C4-2B (cell line): Measurements from ENCODE around the gene DOCK10.

Experiments used
- H3K27ac ChIP-seq: fragments of 450-650 bp; 2 replicates; pipeline ENCODE4 v1.5.1; 2017
- ZFX ChIP-seq: fragments of 450-650 bp; IDR thresholded peaks from 2 replicates; pipeline ENCODE4 v1.6.1; 2017
- TF ChIP-seq, protein P1 (sequence below): fragments of 450-650 bp; conservative IDR thresholded peaks from 2 replicates; pipeline ENCODE4 v1.5.1; 2017; ENCODE audit warnings: mild to moderate bottlenecking

DOCK10 gene

DNA sequence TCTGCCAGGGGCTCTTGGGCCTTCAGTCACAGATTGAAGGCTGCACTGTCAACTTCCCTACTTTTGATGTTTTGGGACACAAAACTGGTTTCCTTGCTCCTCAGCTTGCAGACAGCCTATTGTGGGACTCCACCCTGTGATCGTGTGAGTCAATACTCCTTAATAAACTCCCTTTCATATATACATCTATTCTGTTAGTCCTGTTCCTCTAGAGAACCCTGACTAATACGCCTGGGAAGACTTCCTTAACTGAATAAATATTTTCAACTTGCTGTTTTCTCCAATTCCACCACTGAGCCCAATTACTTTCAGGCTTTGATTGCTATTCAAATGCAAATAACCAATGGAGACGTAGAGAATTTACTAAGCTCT lies 264.7 kb downstream of the DOCK10 start:
- no peak for TF ChIP-seq ZFX
- TF ChIP-seq, protein P1, sequence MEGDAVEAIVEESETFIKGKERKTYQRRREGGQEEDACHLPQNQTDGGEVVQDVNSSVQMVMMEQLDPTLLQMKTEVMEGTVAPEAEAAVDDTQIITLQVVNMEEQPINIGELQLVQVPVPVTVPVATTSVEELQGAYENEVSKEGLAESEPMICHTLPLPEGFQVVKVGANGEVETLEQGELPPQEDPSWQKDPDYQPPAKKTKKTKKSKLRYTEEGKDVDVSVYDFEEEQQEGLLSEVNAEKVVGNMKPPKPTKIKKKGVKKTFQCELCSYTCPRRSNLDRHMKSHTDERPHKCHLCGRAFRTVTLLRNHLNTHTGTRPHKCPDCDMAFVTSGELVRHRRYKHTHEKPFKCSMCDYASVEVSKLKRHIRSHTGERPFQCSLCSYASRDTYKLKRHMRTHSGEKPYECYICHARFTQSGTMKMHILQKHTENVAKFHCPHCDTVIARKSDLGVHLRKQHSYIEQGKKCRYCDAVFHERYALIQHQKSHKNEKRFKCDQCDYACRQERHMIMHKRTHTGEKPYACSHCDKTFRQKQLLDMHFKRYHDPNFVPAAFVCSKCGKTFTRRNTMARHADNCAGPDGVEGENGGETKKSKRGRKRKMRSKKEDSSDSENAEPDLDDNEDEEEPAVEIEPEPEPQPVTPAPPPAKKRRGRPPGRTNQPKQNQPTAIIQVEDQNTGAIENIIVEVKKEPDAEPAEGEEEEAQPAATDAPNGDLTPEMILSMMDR, result no peak
- H3K27ac ChIP-seq, result no peak overlapping the region

DNA sequence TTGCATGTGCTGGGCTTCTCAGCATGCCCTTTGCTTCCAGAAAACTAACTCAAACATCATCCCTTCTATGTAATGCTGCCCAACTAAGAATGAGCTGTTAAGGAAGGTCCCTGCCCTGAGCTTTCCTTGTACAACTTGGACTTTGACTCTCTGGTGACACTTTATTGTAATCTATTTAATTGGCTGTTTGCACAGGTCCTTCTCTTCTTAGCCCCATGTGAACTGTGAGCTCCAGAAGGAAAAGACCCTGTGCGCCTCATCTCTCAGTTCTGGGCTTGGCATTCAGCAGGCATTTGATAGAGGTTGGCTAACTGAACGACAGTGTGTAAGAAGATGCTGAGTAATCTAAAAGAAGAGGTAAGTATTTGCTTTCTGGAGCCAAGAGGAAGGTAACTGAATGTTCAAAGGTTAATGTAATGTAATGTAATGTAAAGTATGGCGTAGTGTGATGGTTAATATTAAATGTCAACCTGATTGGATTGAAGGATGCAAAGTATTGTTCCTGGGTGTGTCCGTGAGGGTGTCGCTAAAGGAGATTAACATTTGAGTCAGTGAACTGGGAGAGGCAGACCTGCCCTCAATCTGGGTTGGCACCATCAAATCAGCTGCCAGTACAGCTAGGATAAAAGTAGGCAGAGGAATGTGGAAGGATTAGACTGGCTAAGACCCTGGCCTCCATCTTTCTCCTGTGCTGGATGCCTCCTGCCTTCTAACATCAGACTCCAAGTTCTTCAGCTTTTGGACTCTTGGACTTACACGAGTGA lies 265.3 kb downstream of the DOCK10 start:
- no peak overlapping the region for H3K27ac ChIP-seq
- TF ChIP-seq ZFX, result no peak
- TF ChIP-seq, protein P1, result no peak

DNA sequence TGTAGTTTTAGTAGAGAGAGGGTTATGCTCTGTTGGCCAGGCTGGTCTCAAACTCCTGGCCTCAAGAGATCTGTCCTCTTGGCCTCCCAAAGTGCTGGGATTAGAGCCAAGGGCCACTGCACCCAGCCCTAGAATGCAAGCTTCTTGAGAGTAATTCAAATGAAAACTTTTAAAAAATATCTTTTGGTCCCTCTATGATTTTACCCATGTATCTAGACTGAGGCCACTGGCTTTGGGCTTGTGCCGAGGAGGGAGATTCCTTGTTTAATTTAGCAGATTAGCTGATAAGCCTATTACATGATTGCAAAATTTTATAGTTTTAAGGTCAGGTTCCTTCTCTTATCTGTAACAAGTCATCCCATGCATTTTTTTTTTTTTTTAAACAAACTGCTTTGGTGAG lies 266.6 kb downstream of the DOCK10 start:
- TF ChIP-seq, protein P1, result no peak
- TF ChIP-seq ZFX, result no peak
- no peak overlapping the region for H3K27ac ChIP-seq

DNA sequence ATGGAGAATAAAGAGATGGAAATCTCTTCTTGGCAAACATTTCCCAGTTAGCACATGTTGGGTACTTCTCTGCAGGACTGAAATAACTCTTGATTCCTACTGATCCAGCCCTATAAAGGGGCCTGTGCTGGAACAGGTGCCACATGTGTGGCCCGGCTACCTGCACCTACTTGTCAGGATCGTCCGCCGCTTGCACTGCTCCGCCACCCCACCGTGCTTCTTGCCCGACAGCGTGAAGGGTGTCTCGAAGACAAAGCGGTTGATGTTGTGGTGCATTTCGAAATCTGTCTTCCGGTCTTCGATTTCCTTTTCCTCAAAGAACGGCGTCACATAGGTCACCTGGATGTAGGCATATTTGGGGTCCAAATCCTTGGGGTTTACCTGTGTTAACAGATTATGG lies 267.5 kb downstream of the DOCK10 start:
- H3K27ac ChIP-seq, result no peak overlapping the region
- TF ChIP-seq, protein P1, result no peak

DNA sequence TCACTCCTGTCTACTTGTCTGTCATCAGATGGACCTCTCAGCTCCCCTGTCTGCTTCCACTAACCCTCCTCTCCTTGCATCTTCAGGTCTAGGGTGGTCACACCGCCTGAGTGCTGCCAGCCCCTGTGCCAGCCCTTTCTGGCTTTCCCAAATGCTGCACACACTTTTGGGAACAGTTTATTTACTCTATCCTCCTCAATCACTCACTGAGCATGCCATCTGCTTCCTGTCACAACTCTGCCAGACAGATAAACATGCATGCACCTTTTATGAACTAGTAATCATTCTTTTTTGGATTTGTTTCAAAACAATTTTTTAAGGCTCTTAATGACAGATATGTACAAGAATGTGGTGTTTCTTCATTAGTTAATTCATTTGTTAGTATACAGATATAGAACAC lies 269.8 kb downstream of the DOCK10 start:
- no peak overlapping the region for H3K27ac ChIP-seq
- TF ChIP-seq ZFX, result no peak
- TF ChIP-seq, protein P1, result no peak

DNA sequence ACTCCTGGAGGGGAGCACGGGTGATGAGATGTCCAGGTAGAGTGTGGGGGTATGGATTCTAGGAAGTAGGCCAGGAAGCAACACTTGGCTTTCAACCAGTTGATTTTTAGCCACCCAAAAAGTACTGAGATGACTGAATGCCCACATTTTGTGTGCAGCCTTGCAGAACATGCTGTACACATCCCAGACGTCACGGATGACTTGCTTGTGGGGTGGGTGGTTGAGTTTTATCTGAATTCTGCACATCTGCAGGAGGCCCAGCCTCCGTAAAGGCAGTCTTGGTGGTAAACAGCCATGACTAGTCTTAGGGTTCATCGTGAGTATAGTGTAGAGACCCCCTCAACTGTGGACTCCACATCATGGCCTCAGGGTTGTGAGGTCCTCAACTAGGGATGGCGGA lies 272.8 kb downstream of the DOCK10 start:
- TF ChIP-seq, protein P1, result no peak
- TF ChIP-seq ZFX, result no peak
- H3K27ac ChIP-seq, result no peak overlapping the region

DNA sequence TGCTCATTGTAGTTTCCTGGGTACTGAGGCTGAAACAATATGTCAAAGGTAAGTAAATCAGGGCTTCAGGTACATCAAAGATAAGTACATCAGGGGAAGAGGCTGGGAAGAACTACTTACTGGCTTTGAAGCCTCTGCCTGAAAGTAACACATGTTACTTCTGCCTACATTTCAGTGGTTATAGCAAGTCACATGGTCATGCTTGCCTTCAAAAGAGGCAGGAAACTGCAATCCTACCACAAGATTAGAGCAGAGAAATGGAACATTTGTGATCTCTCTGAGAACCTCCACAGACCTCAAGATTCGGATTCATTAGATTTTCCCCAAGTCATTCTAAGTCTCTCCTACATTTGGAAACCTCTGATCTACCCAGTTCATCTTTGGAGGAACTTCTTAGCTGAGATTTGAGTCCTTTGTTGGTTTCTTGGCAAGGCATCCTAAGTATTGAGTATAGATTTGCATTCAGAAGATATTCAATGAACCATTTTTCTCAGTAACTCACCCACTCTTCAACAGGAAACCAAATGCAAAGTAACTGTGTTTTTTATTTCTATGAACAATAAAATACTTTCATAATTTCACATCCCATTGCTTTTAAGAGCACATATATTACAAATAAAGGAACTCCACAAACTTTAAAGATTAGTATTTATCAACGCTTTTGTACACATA lies 277.6 kb downstream of the DOCK10 start:
- H3K27ac ChIP-seq, result no peak overlapping the region
- no peak for TF ChIP-seq ZFX
- TF ChIP-seq, protein P1, result no peak
